Progenitor cell of endocrine pancreas (in vitro differentiated cells): ENCODE results near the gene CDKL2. TPM values are rescaled to one million over a fixed set of nuclear protein-coding genes. Genes with fewer than 3 reads are reported as not detected.

Experiments used
- DNase-seq: peaks from one replicate; pipeline ENCODE4 v3.0.0; 2021; ENCODE audit warnings: low spot score; ENCODE audit not compliant: unreplicated experiment
- H3K27ac Mint-ChIP-seq: 2 replicates; pipeline ENCODE4 v1.8.0; 2021; ENCODE audit warnings: mild to moderate bottlenecking, moderate library complexity, mixed read lengths
- H3K27me3 Mint-ChIP-seq: 2 replicates; pipeline ENCODE4 v1.8.0; 2021; ENCODE audit warnings: mixed read lengths
- H3K36me3 Mint-ChIP-seq: 2 replicates; pipeline ENCODE4 v1.8.0; 2022; ENCODE audit warnings: mixed read lengths; ENCODE audit not compliant: insufficient read depth
- H3K4me1 Mint-ChIP-seq: 2 replicates; pipeline ENCODE4 v1.8.0; 2021; ENCODE audit warnings: low read depth, mixed read lengths
- H3K4me3 Mint-ChIP-seq: 2 replicates; pipeline ENCODE4 v1.8.0; 2021; ENCODE audit warnings: low read depth, mild to moderate bottlenecking, moderate library complexity, mixed read lengths
- H3K9me3 Mint-ChIP-seq: 2 replicates; pipeline ENCODE4 v1.8.0; 2021; ENCODE audit warnings: low read depth, mixed read lengths
- CTCF ChIP-seq: fragments of 200-600 bp; sonication (generic); IDR thresholded peaks from one replicate; pipeline ENCODE4 v1.5.0; 2021; ENCODE audit warnings: antibody characterized with exemption, mild to moderate bottlenecking; ENCODE audit not compliant: unreplicated experiment
- total RNA-seq: library from RNA; stranded (reverse); gene quantifications from 2 replicates; pipeline ENCODE4 v1.2.1, GENCODE V29; 2021

Gene CDKL2
- total RNA-seq, 1 donor from 2014 or later: 3.0 TPM

- Mint-ChIP-seq H3K4me1 (peaks cover 10% of the 10 kb centered on the region), H3K4me3 (no peak overlapping the region), H3K27ac (no peak overlapping the region), H3K27me3 (peaks cover 12% of the 10 kb centered on the region), H3K36me3 (no peaks in the 10 kb centered on the region), H3K9me3 (peaks cover 4% of the 10 kb centered on the region)
- TF ChIP-seq CTCF: no peak
- no peak for DNase-seq
These were observed 72.6 kb downstream of the CDKL2 start for GRCh38 chr4:75557696-75558095.

GRCh38 chr4:75555294-75556164, 74.8 kb downstream of the CDKL2 start, which contains the start of gene ODAPH:
Gene ODAPH, plus strand, starts transcription at chr4:75556066. Its CDS starts 17 bp downstream, at chr4:75556083.
- Mint-ChIP-seq H3K27ac (no peak within 1 kb of the TSS), H3K4me1 (peaks cover 7% of the 10 kb centered on the region), H3K27me3 (peaks cover 12% of the 10 kb centered on the region), H3K9me3 (no peaks in the 10 kb centered on the region), H3K36me3 (no peaks in the 10 kb centered on the region), H3K4me3 (no peak within 1 kb of the TSS)
- no peak for DNase-seq
- TF ChIP-seq CTCF: peak; percentile 34

GRCh38 chr4:75552452-75552851, 77.9 kb downstream of the CDKL2 start:
- peaks cover 4% of the 10 kb centered on the region for H3K9me3 Mint-ChIP-seq
- no peak overlapping the region for H3K27ac Mint-ChIP-seq
- peaks cover 10% of the 10 kb centered on the region for H3K4me1 Mint-ChIP-seq
- peaks cover 3% of the 10 kb centered on the region for H3K27me3 Mint-ChIP-seq
- no peak for DNase-seq
- H3K36me3 Mint-ChIP-seq: peaks cover 2% of the 10 kb centered on the region
- TF ChIP-seq CTCF: no peak
- H3K4me3 Mint-ChIP-seq: no peak overlapping the region

GRCh38 chr4:75549019-75549418, 81.3 kb downstream of the CDKL2 start:
- Mint-ChIP-seq H3K9me3 (peaks cover 4% of the 10 kb centered on the region), H3K36me3 (peaks cover 3% of the 10 kb centered on the region), H3K4me1 (peaks cover 6% of the 10 kb centered on the region), H3K27ac (no peak overlapping the region), H3K27me3 (no peaks in the 10 kb centered on the region), H3K4me3 (no peak overlapping the region)
- no peak for TF ChIP-seq CTCF
- DNase-seq: no peak

GRCh38 chr4:75547647-75548387, 82.5 kb downstream of the CDKL2 start:
- Mint-ChIP-seq H3K4me1 (peaks cover 4% of the 10 kb centered on the region), H3K36me3 (peaks cover 4% of the 10 kb centered on the region), H3K27ac (no peak overlapping the region), H3K4me3 (no peak overlapping the region), H3K9me3 (peaks cover 4% of the 10 kb centered on the region), H3K27me3 (no peaks in the 10 kb centered on the region)
- TF ChIP-seq CTCF: no peak
- DNase-seq: no peak
